ENCODE data around the gene NKIRAS2. TPM values are rescaled to one million over a fixed set of nuclear protein-coding genes. Genes with fewer than 3 reads are reported as not detected.

NKIRAS2 gene
- polyA plus RNA-seq, 1 of the 3 experiments (the other 2 are of a cell fraction) = 91.8 TPM

DNA sequence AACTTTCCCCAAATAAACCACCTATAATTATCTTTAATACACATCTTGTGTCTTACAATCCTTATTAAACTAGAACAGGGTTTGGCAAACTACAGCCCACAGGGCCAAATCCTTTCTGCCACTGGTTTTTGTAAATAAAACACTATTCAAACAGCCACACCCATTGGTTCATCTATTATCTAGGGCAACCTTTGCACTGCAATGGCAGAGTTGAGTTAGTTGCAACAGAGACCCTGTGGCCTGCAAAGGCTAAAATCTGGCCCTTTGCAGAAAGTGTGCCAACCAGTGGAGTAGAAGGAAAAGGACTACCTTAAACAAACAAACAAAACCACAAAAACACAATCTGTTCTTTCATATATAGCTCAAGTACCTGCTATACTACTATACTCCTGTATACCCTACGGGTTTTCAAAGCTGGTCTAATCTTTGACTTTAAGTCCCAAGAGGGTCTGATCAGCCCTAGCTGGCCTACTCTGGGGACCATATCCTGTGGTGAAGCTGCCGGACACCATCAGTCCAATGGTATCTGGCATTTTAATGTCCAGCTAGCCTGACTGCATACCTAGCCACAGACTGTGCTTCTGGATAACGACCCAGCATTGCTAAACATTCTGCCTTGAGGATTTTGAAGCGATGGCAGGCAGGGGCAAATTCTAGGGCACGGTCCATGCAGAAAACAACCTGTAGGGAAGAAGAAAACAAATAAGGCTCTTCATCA, 30.0 kb upstream of the NKIRAS2 start:
- 78% methylated on average over 5 of the region's 5 CpGs for WGBS (ENCODE audit: low lambda C conversion rate)
- H3K27me3 ChIP-seq (ENCODE audit: insufficient read depth) = no peaks in the 10 kb centered on the region
- POLR2A ChIA-PET = no interaction called here
- H3K4me3 ChIP-seq (ENCODE audit: low read depth in 2 of 2, low read length in 1 of 2) = no peak overlapping the region
- H3K9ac ChIP-seq = no peak overlapping the region
- no peak for DNase-seq
- no peak overlapping the region for H3K4me2 ChIP-seq
- no peak overlapping the region for H2AFZ ChIP-seq (ENCODE audit: low read depth)
- no peak for TF ChIP-seq YY1 (IDR thresholded peaks at IDR 0.05; ENCODE audit: low read depth)
- no peak for TF ChIP-seq TEAD4 (IDR thresholded peaks at IDR 0.05; ENCODE audit: borderline replicate concordance, insufficient read depth)
- no peak for TF ChIP-seq MEF2A (IDR thresholded peaks at IDR 0.05; ENCODE audit: borderline replicate concordance, low read depth)
- no peak for TF ChIP-seq GABPA (IDR thresholded peaks at IDR 0.05; ENCODE audit: low read depth)
- TF ChIP-seq, protein P1, sequence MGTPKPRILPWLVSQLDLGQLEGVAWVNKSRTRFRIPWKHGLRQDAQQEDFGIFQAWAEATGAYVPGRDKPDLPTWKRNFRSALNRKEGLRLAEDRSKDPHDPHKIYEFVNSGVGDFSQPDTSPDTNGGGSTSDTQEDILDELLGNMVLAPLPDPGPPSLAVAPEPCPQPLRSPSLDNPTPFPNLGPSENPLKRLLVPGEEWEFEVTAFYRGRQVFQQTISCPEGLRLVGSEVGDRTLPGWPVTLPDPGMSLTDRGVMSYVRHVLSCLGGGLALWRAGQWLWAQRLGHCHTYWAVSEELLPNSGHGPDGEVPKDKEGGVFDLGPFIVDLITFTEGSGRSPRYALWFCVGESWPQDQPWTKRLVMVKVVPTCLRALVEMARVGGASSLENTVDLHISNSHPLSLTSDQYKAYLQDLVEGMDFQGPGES (IDR thresholded peaks at IDR 0.05; ENCODE audit: low read depth, low read length) = no peak
- TF ChIP-seq, protein P2, sequence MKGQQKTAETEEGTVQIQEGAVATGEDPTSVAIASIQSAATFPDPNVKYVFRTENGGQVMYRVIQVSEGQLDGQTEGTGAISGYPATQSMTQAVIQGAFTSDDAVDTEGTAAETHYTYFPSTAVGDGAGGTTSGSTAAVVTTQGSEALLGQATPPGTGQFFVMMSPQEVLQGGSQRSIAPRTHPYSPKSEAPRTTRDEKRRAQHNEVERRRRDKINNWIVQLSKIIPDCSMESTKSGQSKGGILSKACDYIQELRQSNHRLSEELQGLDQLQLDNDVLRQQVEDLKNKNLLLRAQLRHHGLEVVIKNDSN (IDR thresholded peaks at IDR 0.05; ENCODE audit: borderline replicate concordance, low read depth) = no peak
- TF ChIP-seq GATA2 (CRISPR knock-in tag; IDR thresholded peaks at IDR 0.05) = no peak
- TF ChIP-seq NFIC (IDR thresholded peaks at IDR 0.05; ENCODE audit: borderline replicate concordance) = no peak
- TF ChIP-seq EZH2phosphoT487 (IDR thresholded peaks at IDR 0.05; ENCODE audit: borderline replicate concordance, low read depth) = no peak
- TF ChIP-seq, protein P3, sequence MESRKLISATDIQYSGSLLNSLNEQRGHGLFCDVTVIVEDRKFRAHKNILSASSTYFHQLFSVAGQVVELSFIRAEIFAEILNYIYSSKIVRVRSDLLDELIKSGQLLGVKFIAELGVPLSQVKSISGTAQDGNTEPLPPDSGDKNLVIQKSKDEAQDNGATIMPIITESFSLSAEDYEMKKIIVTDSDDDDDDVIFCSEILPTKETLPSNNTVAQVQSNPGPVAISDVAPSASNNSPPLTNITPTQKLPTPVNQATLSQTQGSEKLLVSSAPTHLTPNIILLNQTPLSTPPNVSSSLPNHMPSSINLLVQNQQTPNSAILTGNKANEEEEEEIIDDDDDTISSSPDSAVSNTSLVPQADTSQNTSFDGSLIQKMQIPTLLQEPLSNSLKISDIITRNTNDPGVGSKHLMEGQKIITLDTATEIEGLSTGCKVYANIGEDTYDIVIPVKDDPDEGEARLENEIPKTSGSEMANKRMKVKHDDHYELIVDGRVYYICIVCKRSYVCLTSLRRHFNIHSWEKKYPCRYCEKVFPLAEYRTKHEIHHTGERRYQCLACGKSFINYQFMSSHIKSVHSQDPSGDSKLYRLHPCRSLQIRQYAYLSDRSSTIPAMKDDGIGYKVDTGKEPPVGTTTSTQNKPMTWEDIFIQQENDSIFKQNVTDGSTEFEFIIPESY (IDR thresholded peaks at IDR 0.05; ENCODE audit: borderline replicate concordance, low read depth) = no peak
- no peak for TF ChIP-seq EP300 (IDR thresholded peaks at IDR 0.05; ENCODE audit: borderline replicate concordance in 1 of 2, low read depth in 1 of 2, low read length in 1 of 2)
- TF ChIP-seq, protein P4, sequence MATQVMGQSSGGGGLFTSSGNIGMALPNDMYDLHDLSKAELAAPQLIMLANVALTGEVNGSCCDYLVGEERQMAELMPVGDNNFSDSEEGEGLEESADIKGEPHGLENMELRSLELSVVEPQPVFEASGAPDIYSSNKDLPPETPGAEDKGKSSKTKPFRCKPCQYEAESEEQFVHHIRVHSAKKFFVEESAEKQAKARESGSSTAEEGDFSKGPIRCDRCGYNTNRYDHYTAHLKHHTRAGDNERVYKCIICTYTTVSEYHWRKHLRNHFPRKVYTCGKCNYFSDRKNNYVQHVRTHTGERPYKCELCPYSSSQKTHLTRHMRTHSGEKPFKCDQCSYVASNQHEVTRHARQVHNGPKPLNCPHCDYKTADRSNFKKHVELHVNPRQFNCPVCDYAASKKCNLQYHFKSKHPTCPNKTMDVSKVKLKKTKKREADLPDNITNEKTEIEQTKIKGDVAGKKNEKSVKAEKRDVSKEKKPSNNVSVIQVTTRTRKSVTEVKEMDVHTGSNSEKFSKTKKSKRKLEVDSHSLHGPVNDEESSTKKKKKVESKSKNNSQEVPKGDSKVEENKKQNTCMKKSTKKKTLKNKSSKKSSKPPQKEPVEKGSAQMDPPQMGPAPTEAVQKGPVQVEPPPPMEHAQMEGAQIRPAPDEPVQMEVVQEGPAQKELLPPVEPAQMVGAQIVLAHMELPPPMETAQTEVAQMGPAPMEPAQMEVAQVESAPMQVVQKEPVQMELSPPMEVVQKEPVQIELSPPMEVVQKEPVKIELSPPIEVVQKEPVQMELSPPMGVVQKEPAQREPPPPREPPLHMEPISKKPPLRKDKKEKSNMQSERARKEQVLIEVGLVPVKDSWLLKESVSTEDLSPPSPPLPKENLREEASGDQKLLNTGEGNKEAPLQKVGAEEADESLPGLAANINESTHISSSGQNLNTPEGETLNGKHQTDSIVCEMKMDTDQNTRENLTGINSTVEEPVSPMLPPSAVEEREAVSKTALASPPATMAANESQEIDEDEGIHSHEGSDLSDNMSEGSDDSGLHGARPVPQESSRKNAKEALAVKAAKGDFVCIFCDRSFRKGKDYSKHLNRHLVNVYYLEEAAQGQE (IDR thresholded peaks at IDR 0.05; ENCODE audit: low read depth, low read length) = no peak
- TF ChIP-seq SIN3A (IDR thresholded peaks at IDR 0.05; ENCODE audit: borderline replicate concordance, low read depth, low read length) = no peak
- no peak for TF ChIP-seq RAD21 (IDR thresholded peaks at IDR 0.05; ENCODE audit: low read length)
- no peak for TF ChIP-seq ELF1 (IDR thresholded peaks at IDR 0.05)
- CTCF ChIA-PET = interaction anchor here (0.9 to 1.2 kb wide), 2 partner anchors 112 to 195 kb away, joined by 3 read pairs; no protein-coding TSS in a partner anchor
- no peaks in the 10 kb centered on the region for H3K9me3 ChIP-seq
- H4K20me1 ChIP-seq (ENCODE audit: insufficient read depth) = no peaks in the 10 kb centered on the region
- H3K4me1 ChIP-seq (ENCODE audit: control insufficient read depth in 1 of 2, insufficient read depth in 2 of 2, low read depth in 1 of 2, low read length in 1 of 2) = no peaks in the 10 kb centered on the region
- peaks cover 78 to 95% of the 10 kb centered on the region in 2 experiments for H3K36me3 ChIP-seq (replicated peaks in 1 of 2; ENCODE audit: control insufficient read depth in 1 of 2, insufficient read depth in 2 of 2, low read length in 1 of 2)
- H3K9me2 ChIP-seq = no peaks in the 10 kb centered on the region
- H3K79me2 ChIP-seq (ENCODE audit: insufficient read depth) = peaks cover 6% of the 10 kb centered on the region; the same call in 1 of the 2 replicates
- H3F3A ChIP-seq (replicated peaks; ENCODE audit: insufficient read depth) = peaks cover 6% of the 10 kb centered on the region
- H3K27ac ChIP-seq (ENCODE audit: low read depth in 2 of 2, low read length in 1 of 2) = no peak overlapping the region

All from SK-N-SH (cell line).